Kidney epithelial cell (primary cell): Measurements from ENCODE around the gene PLA2G4A. TPM values are rescaled to one million over a fixed set of nuclear protein-coding genes. Genes with fewer than 3 reads are reported as not detected.

ENCODE experiments used
- DNase-seq: peaks from one replicate; pipeline ENCODE4 v3.0.0-alpha.2; 2010; ENCODE audit warnings: low read depth
- H3K27me3 ChIP-seq: 2 replicates; pipeline ENCODE4 v1.6.0; 2011; ENCODE audit warnings: low read length; ENCODE audit not compliant: control insufficient read depth, insufficient read depth
- H3K36me3 ChIP-seq: 2 replicates; pipeline ENCODE4 v1.5.1; 2011; ENCODE audit warnings: low read length; ENCODE audit not compliant: control insufficient read depth, insufficient read depth
- H3K4me3 ChIP-seq: 2 replicates; pipeline ENCODE4 v1.5.1; 2011; ENCODE audit warnings: low read depth, mild to moderate bottlenecking, control low read depth, low read length
- CTCF ChIP-seq: IDR thresholded peaks from 2 replicates; pipeline ENCODE4 v1.5.1; 2011; ENCODE audit warnings: mild to moderate bottlenecking, moderate library complexity, low read length, control low read depth, inconsistent platforms; ENCODE audit not compliant: insufficient read depth, poor library complexity, severe bottlenecking
- total RNA-seq: library from RNA; depleted of rRNA; stranded (reverse); fragments of >200 nt; gene quantifications from 2 replicates; pipeline ENCODE4 v1.2.3, GENCODE V29; 2015

The PLA2G4A gene
- total RNA-seq = 0.71 and 1.7 TPM in 2 replicates

GRCh38 chr1:186828611-186829454 is at the start of gene PLA2G4A:
Gene PLA2G4A, plus strand, starts transcription at chr1:186828949. Its CDS starts 25,406 bp downstream, at chr1:186854355.
- H3K4me3 ChIP-seq = peak within 1 kb of the TSS; percentile 54
- TF ChIP-seq CTCF = no peak
- peak; percentile 52 for DNase-seq

GRCh38 chr1:186780076-186780475 is 48.7 kb upstream of the PLA2G4A start:
- no peak overlapping the region for H3K4me3 ChIP-seq
- DNase-seq = no peak
- no peaks in the 10 kb centered on the region for H3K27me3 ChIP-seq
- H3K36me3 ChIP-seq = no peaks in the 10 kb centered on the region
- no peak for TF ChIP-seq CTCF

More at GRCh38 chr1:186828611-186829454, at the start of gene PLA2G4A:
- Histone ChIP-seq H3K36me3 (no peaks in the 10 kb centered on the region), H3K27me3 (no peaks in the 10 kb centered on the region)

DNA sequence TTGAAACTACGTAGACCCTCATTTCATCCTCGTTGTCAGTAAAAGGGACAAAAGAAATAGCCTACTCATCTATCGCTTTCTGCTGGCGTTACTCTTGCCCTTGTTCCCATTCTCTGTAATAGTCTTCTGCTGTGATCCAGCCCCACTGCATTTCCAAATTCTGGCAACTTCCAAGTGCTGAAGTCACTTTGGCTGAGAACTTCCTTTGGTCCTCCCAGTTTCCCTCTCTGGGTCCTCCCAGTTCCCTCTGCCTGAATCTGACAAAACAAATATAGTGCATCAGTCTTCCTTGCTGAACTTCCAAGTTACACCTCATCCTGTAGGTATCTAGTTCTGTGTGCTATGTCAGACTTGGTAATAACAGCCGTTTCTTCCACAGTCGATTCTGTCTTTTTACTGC is 47.0 kb upstream of the PLA2G4A start:
- no peak for DNase-seq
- no peak overlapping the region for H3K4me3 ChIP-seq
- no peaks in the 10 kb centered on the region for H3K36me3 ChIP-seq
- TF ChIP-seq CTCF = no peak
- H3K27me3 ChIP-seq = no peaks in the 10 kb centered on the region

DNA sequence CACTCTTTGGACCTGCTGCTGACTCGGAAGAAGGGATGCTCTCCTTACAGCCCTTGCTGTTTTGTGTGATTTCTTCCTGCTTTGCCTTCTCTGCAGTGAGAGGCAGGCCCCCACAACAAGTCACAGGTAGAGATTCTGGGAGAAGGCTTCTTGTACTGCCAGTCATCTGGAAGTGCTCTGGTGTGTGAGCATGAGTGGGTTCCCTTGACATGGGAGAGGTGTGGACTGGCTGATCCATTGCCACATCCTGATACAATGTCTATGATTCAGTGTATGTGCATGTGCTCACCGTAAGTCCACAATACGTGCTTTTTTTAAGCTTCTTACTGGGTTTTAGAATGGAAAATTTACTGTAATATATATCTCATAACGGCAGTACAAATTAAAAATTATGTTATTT is 46.0 kb upstream of the PLA2G4A start:
- TF ChIP-seq CTCF = no peak
- DNase-seq = no peak
- Histone ChIP-seq H3K27me3 (no peaks in the 10 kb centered on the region), H3K36me3 (no peaks in the 10 kb centered on the region), H3K4me3 (no peak overlapping the region)

- H3K36me3 ChIP-seq = no peaks in the 10 kb centered on the region
- H3K27me3 ChIP-seq = no peaks in the 10 kb centered on the region
- DNase-seq = no peak
- H3K4me3 ChIP-seq = no peak overlapping the region
- no peak for TF ChIP-seq CTCF
Observed at GRCh38 chr1:186783193-186783592, 45.6 kb upstream of the PLA2G4A start.

DNA sequence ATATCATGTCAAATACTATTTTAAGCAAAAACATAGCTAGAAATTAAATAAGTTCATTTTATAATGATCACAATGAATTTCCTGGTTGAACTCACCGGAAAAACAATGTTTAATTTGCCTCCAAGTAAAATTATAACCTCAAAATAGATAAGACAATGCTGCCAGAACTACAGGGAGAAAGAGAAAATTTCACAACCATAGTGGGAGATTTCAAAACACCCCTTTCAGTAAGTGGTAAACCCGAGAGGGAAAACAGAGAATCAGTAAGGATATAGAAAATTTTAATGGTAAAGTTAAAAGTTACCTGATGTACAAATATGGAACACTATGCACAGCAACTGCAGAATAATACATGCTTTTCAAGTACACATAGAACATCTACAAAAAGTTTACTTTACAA is 43.2 kb upstream of the PLA2G4A start:
- Histone ChIP-seq H3K27me3 (no peaks in the 10 kb centered on the region), H3K36me3 (no peaks in the 10 kb centered on the region), H3K4me3 (no peak overlapping the region)
- no peak for TF ChIP-seq CTCF
- no peak for DNase-seq
